ENCODE measurements around the gene NTPCR.

The NTPCR gene

GRCh38 chr1:233019778-233020325 is 69.4 kb downstream of the NTPCR start:
- H3K27ac Mint-ChIP-seq: no peak overlapping the region
- H3K27me3 Mint-ChIP-seq: no peaks in the 10 kb centered on the region
- no peak for ATAC-seq

GRCh38 chr1:233020426-233020825 is 70.0 kb downstream of the NTPCR start:
- ATAC-seq (no peak), DNase-seq (no peak)
- Mint-ChIP-seq H3K27me3 (no peaks in the 10 kb centered on the region), H3K27ac (no peak overlapping the region), H3K4me1 (peaks cover 2% of the 10 kb centered on the region), H3K9me3 (no peaks in the 10 kb centered on the region), H3K4me3 (no peak overlapping the region), H3K36me3 (ENCODE audit: low read depth) (peaks cover 14% of the 10 kb centered on the region)

More at GRCh38 chr1:233019778-233020325, 69.4 kb downstream of the NTPCR start:
- Mint-ChIP-seq H3K4me1 (peaks cover 2% of the 10 kb centered on the region), H3K9me3 (no peaks in the 10 kb centered on the region), H3K36me3 (ENCODE audit: low read depth) (peaks cover 15% of the 10 kb centered on the region), H3K4me3 (no peak overlapping the region)
- DNase-seq: no peak

- Mint-ChIP-seq H3K27ac (no peak overlapping the region), H3K4me3 (no peak overlapping the region)
Measured at GRCh38 chr1:233022246-233022645, 71.8 kb downstream of the NTPCR start.

GRCh38 chr1:233024199-233024598 is 73.8 kb downstream of the NTPCR start:
- no peak overlapping the region for H3K4me3 Mint-ChIP-seq
- no peak overlapping the region for H3K27ac Mint-ChIP-seq
- DNase-seq (no peak), ATAC-seq (no peak)
- H3K4me1 Mint-ChIP-seq: no peaks in the 10 kb centered on the region
- H3K36me3 Mint-ChIP-seq (ENCODE audit: low read depth): peaks cover 14% of the 10 kb centered on the region
- no peaks in the 10 kb centered on the region for H3K9me3 Mint-ChIP-seq
- H3K27me3 Mint-ChIP-seq: no peaks in the 10 kb centered on the region

More at GRCh38 chr1:233022246-233022645, 71.8 kb downstream of the NTPCR start:
- Mint-ChIP-seq H3K4me1 (no peaks in the 10 kb centered on the region), H3K36me3 (ENCODE audit: low read depth) (peaks cover 14% of the 10 kb centered on the region), H3K27me3 (no peaks in the 10 kb centered on the region), H3K9me3 (no peaks in the 10 kb centered on the region)
- ATAC-seq: no peak
- DNase-seq: no peak

- no peaks in the 10 kb centered on the region for H3K9me3 Mint-ChIP-seq
- no peak overlapping the region for H3K27ac Mint-ChIP-seq
- ATAC-seq (no peak), DNase-seq (peak; percentile 6)
- H3K27me3 Mint-ChIP-seq: no peaks in the 10 kb centered on the region
- no peaks in the 10 kb centered on the region for H3K4me1 Mint-ChIP-seq
- peaks cover 14% of the 10 kb centered on the region for H3K36me3 Mint-ChIP-seq (ENCODE audit: low read depth)
- no peak overlapping the region for H3K4me3 Mint-ChIP-seq
Measured at GRCh38 chr1:233025157-233025556, 74.7 kb downstream of the NTPCR start.

- Mint-ChIP-seq H3K27ac (no peak overlapping the region), H3K36me3 (ENCODE audit: low read depth) (peaks cover 12% of the 10 kb centered on the region)
- ATAC-seq: no peak
Measured at GRCh38 chr1:233025567-233025966, 75.2 kb downstream of the NTPCR start.

GRCh38 chr1:233027046-233027445 is 76.6 kb downstream of the NTPCR start:
- no peaks in the 10 kb centered on the region for H3K9me3 Mint-ChIP-seq
- no peaks in the 10 kb centered on the region for H3K27me3 Mint-ChIP-seq
- peaks cover 12% of the 10 kb centered on the region for H3K36me3 Mint-ChIP-seq (ENCODE audit: low read depth)
- H3K27ac Mint-ChIP-seq: no peak overlapping the region
- DNase-seq (no peak), ATAC-seq (no peak)
- H3K4me1 Mint-ChIP-seq: no peaks in the 10 kb centered on the region
- no peak overlapping the region for H3K4me3 Mint-ChIP-seq

More at GRCh38 chr1:233025567-233025966, 75.2 kb downstream of the NTPCR start:
- Mint-ChIP-seq H3K27me3 (no peaks in the 10 kb centered on the region), H3K4me3 (no peak overlapping the region), H3K9me3 (no peaks in the 10 kb centered on the region), H3K4me1 (no peaks in the 10 kb centered on the region)
- DNase-seq: no peak

GRCh38 chr1:233031521-233031920 is 81.1 kb downstream of the NTPCR start:
- Mint-ChIP-seq H3K9me3 (no peaks in the 10 kb centered on the region), H3K4me3 (no peak overlapping the region), H3K27ac (no peak overlapping the region), H3K4me1 (peaks cover 13% of the 10 kb centered on the region), H3K36me3 (ENCODE audit: low read depth) (peaks cover 6% of the 10 kb centered on the region), H3K27me3 (no peaks in the 10 kb centered on the region)
- no peak for ATAC-seq
- no peak for DNase-seq

GRCh38 chr1:233032916-233033315 is 82.5 kb downstream of the NTPCR start:
- Mint-ChIP-seq H3K27me3 (no peaks in the 10 kb centered on the region), H3K9me3 (no peaks in the 10 kb centered on the region), H3K27ac (no peak overlapping the region), H3K4me1 (peaks cover 13% of the 10 kb centered on the region), H3K4me3 (no peak overlapping the region), H3K36me3 (ENCODE audit: low read depth) (peaks cover 6% of the 10 kb centered on the region)
- DNase-seq (peak; percentile 38), ATAC-seq (peak; percentile 73)

- Mint-ChIP-seq H3K27me3 (no peaks in the 10 kb centered on the region), H3K9me3 (no peaks in the 10 kb centered on the region), H3K4me3 (no peak overlapping the region), H3K4me1 (peaks cover 13% of the 10 kb centered on the region), H3K36me3 (ENCODE audit: low read depth) (peaks cover 6% of the 10 kb centered on the region), H3K27ac (no peak overlapping the region)
- no peak for ATAC-seq
- no peak for DNase-seq
Measured at GRCh38 chr1:233033361-233033760, 83.0 kb downstream of the NTPCR start.
